Epithelial cell of esophagus (primary cell): Measurements from ENCODE around the gene UVRAG.
A peak's percentile ranks its signal among the peaks of the same experiment; 100 is the strongest.

Experiments used
- DNase-seq: peaks from one replicate; pipeline ENCODE4 v3.0.0; 2010; ENCODE audit warnings: low read depth
- H3K4me3 ChIP-seq: 2 replicates; pipeline ENCODE4 v1.5.1; 2011; ENCODE audit warnings: mild to moderate bottlenecking, low read length, control low read depth
- CTCF ChIP-seq: IDR thresholded peaks from 2 replicates; pipeline ENCODE4 v1.5.1; 2011; ENCODE audit warnings: low read depth, mild to moderate bottlenecking, low read length, control low read depth, inconsistent platforms; ENCODE audit not compliant: insufficient read depth; ENCODE audit errors: missing control alignments

UVRAG gene

GRCh38 chr11:75778962-75779361 lies 36.0 kb upstream of the UVRAG start:
- H3K4me3 ChIP-seq = no peak overlapping the region
- DNase-seq = no peak
- TF ChIP-seq CTCF = no peak

- no peak for DNase-seq
- no peak for TF ChIP-seq CTCF
- no peak overlapping the region for H3K4me3 ChIP-seq
Measured at GRCh38 chr11:75779960-75780359, 35.0 kb upstream of the UVRAG start.

- no peak overlapping the region for H3K4me3 ChIP-seq
- DNase-seq = no peak
- TF ChIP-seq CTCF = no peak
Measured at GRCh38 chr11:75780888-75781287, 34.1 kb upstream of the UVRAG start.

- H3K4me3 ChIP-seq = no peak overlapping the region
- DNase-seq = no peak
- TF ChIP-seq CTCF = no peak
Measured at GRCh38 chr11:75781296-75781695, 33.7 kb upstream of the UVRAG start.

GRCh38 chr11:75781831-75782230 lies 33.2 kb upstream of the UVRAG start:
- no peak overlapping the region for H3K4me3 ChIP-seq
- DNase-seq = no peak
- no peak for TF ChIP-seq CTCF

- DNase-seq = peak; percentile 63
- no peak overlapping the region for H3K4me3 ChIP-seq
- no peak for TF ChIP-seq CTCF
Measured at GRCh38 chr11:75782540-75783263, 32.3 kb upstream of the UVRAG start.
